Karpas-422 (cell line): ENCODE data around the gene TSPO. TPM values are rescaled to one million over a fixed set of nuclear protein-coding genes. Genes with fewer than 3 reads are reported as not detected.

Experiments used
- DNase-seq: peaks from one replicate; pipeline ENCODE4 v3.0.0-alpha.2; 2015
- H2AFZ ChIP-seq: fragments of 200-600 bp; sonication (generic); 2 replicates; pipeline ENCODE4 v1.6.1; 2014; ENCODE audit warnings: antibody characterized with exemption, low read length, mixed read lengths
- H3K27ac ChIP-seq: fragments of 200-600 bp; sonication (generic); 2 replicates; pipeline ENCODE4 v1.5.1; 2014; ENCODE audit warnings: mild to moderate bottlenecking, low read length, moderate library complexity
- H3K27me3 ChIP-seq: fragments of 200-600 bp; sonication (generic); 2 replicates; pipeline ENCODE4 v1.6.1; 2014; ENCODE audit warnings: low read length, mixed read lengths
- H3K36me3 ChIP-seq: fragments of 200-600 bp; sonication (generic); 2 replicates; pipeline ENCODE4 v1.6.1; 2014; ENCODE audit warnings: low read length, mixed read lengths; ENCODE audit not compliant: insufficient read depth
- H3K4me1 ChIP-seq: fragments of 200-600 bp; sonication (generic); 2 replicates; pipeline ENCODE4 v1.6.1; 2014; ENCODE audit warnings: mild to moderate bottlenecking, low read length, mixed read lengths
- H3K4me2 ChIP-seq: fragments of 200-600 bp; sonication (generic); 2 replicates; pipeline ENCODE4 v1.6.1; 2014; ENCODE audit warnings: low read length, low read depth, mild to moderate bottlenecking; ENCODE audit not compliant: poor library complexity, severe bottlenecking
- H3K4me3 ChIP-seq: fragments of 200-600 bp; sonication (generic); 2 replicates; pipeline ENCODE4 v1.5.1; 2014; ENCODE audit warnings: mild to moderate bottlenecking, antibody characterized with exemption, low read length, mixed read lengths
- H3K79me2 ChIP-seq: fragments of 200-600 bp; sonication (generic); 2 replicates; pipeline ENCODE4 v1.6.1; 2014; ENCODE audit warnings: mild to moderate bottlenecking, low read length, mixed read lengths
- H3K9ac ChIP-seq: fragments of 200-600 bp; sonication (generic); 2 replicates; pipeline ENCODE4 v1.6.0; 2014; ENCODE audit warnings: low read length
- H3K9me2 ChIP-seq: fragments of 200-600 bp; sonication (generic), shearing (Covaris generic); replicated peaks from 2 replicates; pipeline ENCODE4 v1.6.0; 2014; ENCODE audit warnings: mild to moderate bottlenecking, low read length, moderate library complexity; ENCODE audit not compliant: insufficient read depth
- H3K9me3 ChIP-seq: fragments of 300-700, 200-600 bp; sonication (generic); 2 replicates; pipeline ENCODE4 v1.6.1; 2014; ENCODE audit warnings: low read length, mixed read lengths
- H4K20me1 ChIP-seq: fragments of 200-600 bp; sonication (generic); 2 replicates; pipeline ENCODE4 v1.6.1; 2014; ENCODE audit warnings: mild to moderate bottlenecking, antibody characterized with exemption, low read length, low read depth; ENCODE audit not compliant: insufficient read depth
- total RNA-seq: library from RNA; depleted of rRNA; stranded (reverse); fragments of >200 nt; shearing (Covaris generic); gene quantifications from 2 replicates; pipeline ENCODE4 v1.2.3, GENCODE V29; 2014; ENCODE audit warnings: low replicate concordance

TSPO gene
- total RNA-seq, 1 experiment from 2014 or later, result 3.8 TPM

DNA sequence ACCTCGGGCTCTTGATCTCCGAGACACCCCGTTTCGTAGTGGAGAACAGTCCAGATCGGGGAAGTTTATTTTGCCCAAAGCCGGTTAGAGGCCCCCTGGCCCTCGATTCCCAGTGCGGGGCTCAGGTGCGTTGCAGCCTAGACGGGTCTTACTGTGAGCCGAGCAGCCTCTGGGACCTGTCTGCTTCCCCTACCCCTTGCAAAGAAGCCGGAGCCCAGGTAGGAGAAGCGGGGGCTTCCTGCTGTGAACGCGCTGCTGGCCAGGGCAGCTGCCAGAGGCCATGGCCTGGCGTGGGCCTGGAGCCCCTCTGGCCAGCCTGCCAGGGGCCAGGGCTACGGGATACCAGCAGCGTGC is 621 bp downstream of the TSPO start:
- peaks cover 3% of the 10 kb centered on the region for H3K4me1 ChIP-seq

GRCh38 chr22:43152357-43153071 is 1.2 kb downstream of the TSPO start:
- Histone ChIP-seq H3K9ac (no peak overlapping the region), H3K9me2 (no peaks in the 10 kb centered on the region), H3K4me1 (no peaks in the 10 kb centered on the region), H3K9me3 (no peaks in the 10 kb centered on the region), H3K79me2 (no peaks in the 10 kb centered on the region), H2AFZ (no peak overlapping the region), H3K36me3 (no peaks in the 10 kb centered on the region), H4K20me1 (no peaks in the 10 kb centered on the region), H3K4me3 (no peak overlapping the region), H3K27me3 (no peaks in the 10 kb centered on the region), H3K27ac (no peak overlapping the region), H3K4me2 (no peak overlapping the region)
- no peak for DNase-seq

More for the DNA sequence above, 621 bp downstream of the TSPO start:
- no peak overlapping the region for H3K4me2 ChIP-seq
- no peaks in the 10 kb centered on the region for H4K20me1 ChIP-seq
- no peak overlapping the region for H3K9ac ChIP-seq
- H3K9me2 ChIP-seq, result no peaks in the 10 kb centered on the region
- no peaks in the 10 kb centered on the region for H3K27me3 ChIP-seq
- H3K9me3 ChIP-seq, result no peaks in the 10 kb centered on the region
- H3K36me3 ChIP-seq, result no peaks in the 10 kb centered on the region
- H3K27ac ChIP-seq, result no peak overlapping the region
- no peak for DNase-seq
- H2AFZ ChIP-seq, result no peak overlapping the region
- no peak overlapping the region for H3K4me3 ChIP-seq
- H3K79me2 ChIP-seq, result no peaks in the 10 kb centered on the region

GRCh38 chr22:43153899-43154298 is 2.5 kb downstream of the TSPO start:
- DNase-seq, result no peak
- H3K9me2 ChIP-seq, result no peaks in the 10 kb centered on the region
- no peaks in the 10 kb centered on the region for H3K9me3 ChIP-seq
- no peak overlapping the region for H3K4me3 ChIP-seq
- no peaks in the 10 kb centered on the region for H3K4me1 ChIP-seq
- H4K20me1 ChIP-seq, result no peaks in the 10 kb centered on the region
- no peak overlapping the region for H2AFZ ChIP-seq
- H3K27ac ChIP-seq, result no peak overlapping the region
- H3K9ac ChIP-seq, result no peak overlapping the region
- no peak overlapping the region for H3K4me2 ChIP-seq
- H3K27me3 ChIP-seq, result no peaks in the 10 kb centered on the region
- no peaks in the 10 kb centered on the region for H3K79me2 ChIP-seq
- no peaks in the 10 kb centered on the region for H3K36me3 ChIP-seq

GRCh38 chr22:43154887-43155536 is 3.7 kb downstream of the TSPO start:
- Histone ChIP-seq H2AFZ (no peak overlapping the region), H3K27me3 (no peaks in the 10 kb centered on the region), H4K20me1 (no peaks in the 10 kb centered on the region), H3K27ac (no peak overlapping the region), H3K9ac (no peak overlapping the region), H3K4me3 (no peak overlapping the region), H3K4me2 (no peak overlapping the region), H3K79me2 (no peaks in the 10 kb centered on the region), H3K9me2 (no peaks in the 10 kb centered on the region), H3K9me3 (no peaks in the 10 kb centered on the region), H3K36me3 (no peaks in the 10 kb centered on the region), H3K4me1 (no peaks in the 10 kb centered on the region)
- no peak for DNase-seq

- Histone ChIP-seq H3K4me1 (no peaks in the 10 kb centered on the region), H3K9ac (no peak overlapping the region), H3K79me2 (no peaks in the 10 kb centered on the region), H3K9me2 (no peaks in the 10 kb centered on the region), H3K27ac (no peak overlapping the region), H3K36me3 (no peaks in the 10 kb centered on the region), H2AFZ (no peak overlapping the region), H4K20me1 (no peaks in the 10 kb centered on the region), H3K4me2 (no peak overlapping the region), H3K27me3 (no peaks in the 10 kb centered on the region), H3K9me3 (no peaks in the 10 kb centered on the region), H3K4me3 (no peak overlapping the region)
- no peak for DNase-seq
Observed at GRCh38 chr22:43155789-43156188, 4.4 kb downstream of the TSPO start.

DNA sequence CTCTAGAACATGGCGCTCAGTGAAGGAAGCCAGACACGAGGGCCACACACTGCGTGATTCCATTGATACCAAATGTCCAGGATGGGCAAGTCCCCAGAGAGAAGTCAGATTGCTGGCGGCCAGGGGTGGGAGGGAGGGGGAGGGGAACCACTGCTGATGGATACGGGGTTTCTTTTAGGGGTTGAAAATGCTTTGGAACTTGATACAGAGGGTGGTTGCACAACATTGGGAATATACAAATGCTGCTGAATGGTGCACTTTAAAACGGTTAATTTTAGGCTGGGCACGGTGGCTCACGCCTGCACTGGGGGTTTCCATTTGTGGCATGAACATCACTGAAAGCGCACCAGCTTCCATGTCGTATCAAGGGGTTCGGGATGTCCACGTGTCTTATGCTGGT is 5.1 kb downstream of the TSPO start:
- Histone ChIP-seq H3K27ac (no peak overlapping the region), H3K9me3 (no peaks in the 10 kb centered on the region), H2AFZ (no peak overlapping the region), H3K4me1 (no peaks in the 10 kb centered on the region), H3K9me2 (no peaks in the 10 kb centered on the region), H3K27me3 (no peaks in the 10 kb centered on the region), H4K20me1 (no peaks in the 10 kb centered on the region), H3K79me2 (no peaks in the 10 kb centered on the region), H3K4me3 (no peak overlapping the region), H3K9ac (no peak overlapping the region), H3K4me2 (no peak overlapping the region), H3K36me3 (no peaks in the 10 kb centered on the region)
- DNase-seq, result no peak

DNA sequence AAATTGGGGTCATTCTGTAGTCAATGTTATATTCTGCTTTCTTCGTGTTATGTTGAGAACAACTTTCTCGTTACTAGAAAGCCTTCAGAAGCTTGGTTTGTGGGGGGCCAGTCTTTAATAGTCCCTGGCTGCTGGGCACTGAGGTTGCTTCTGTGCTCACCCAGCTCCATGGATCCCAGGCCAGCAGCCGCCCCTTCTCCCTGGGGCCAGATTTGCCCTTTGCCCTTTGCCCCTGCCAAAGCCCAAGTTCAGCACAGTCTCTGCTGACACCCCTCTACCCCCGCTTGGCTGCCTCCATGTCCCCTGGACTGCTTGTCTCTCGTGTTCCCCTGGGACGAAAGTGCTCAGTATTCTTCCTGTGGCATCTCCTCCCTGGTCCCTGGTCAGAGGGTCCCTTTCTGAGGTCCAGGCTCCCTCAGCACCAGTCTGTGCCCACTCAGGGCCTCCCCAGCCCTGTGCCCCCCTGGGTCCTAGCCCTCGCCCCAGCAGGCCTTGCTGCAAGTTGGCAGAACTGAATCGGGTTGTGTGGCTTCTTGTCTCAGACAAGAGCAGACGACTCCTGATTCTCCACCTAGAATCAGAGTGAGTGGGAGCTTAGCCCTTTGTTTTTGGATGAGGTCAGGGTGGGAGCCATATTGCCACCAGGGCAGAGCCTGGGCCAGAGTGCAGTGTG is 6.7 kb downstream of the TSPO start:
- Histone ChIP-seq H4K20me1 (no peaks in the 10 kb centered on the region), H3K36me3 (no peaks in the 10 kb centered on the region), H2AFZ (no peak overlapping the region), H3K27me3 (no peaks in the 10 kb centered on the region), H3K79me2 (no peaks in the 10 kb centered on the region), H3K27ac (no peak overlapping the region), H3K4me1 (no peaks in the 10 kb centered on the region), H3K4me3 (no peak overlapping the region), H3K9me3 (no peaks in the 10 kb centered on the region), H3K9me2 (no peaks in the 10 kb centered on the region), H3K4me2 (no peak overlapping the region), H3K9ac (no peak overlapping the region)
- no peak for DNase-seq

GRCh38 chr22:43158778-43159483 is 7.6 kb downstream of the TSPO start:
- DNase-seq, result no peak
- H3K9ac ChIP-seq, result no peak overlapping the region
- H3K9me2 ChIP-seq, result no peaks in the 10 kb centered on the region
- H3K27ac ChIP-seq, result no peak overlapping the region
- no peaks in the 10 kb centered on the region for H3K4me1 ChIP-seq
- no peaks in the 10 kb centered on the region for H4K20me1 ChIP-seq
- no peaks in the 10 kb centered on the region for H3K36me3 ChIP-seq
- no peak overlapping the region for H3K4me3 ChIP-seq
- H3K4me2 ChIP-seq, result no peak overlapping the region
- H3K9me3 ChIP-seq, result no peaks in the 10 kb centered on the region
- no peak overlapping the region for H2AFZ ChIP-seq
- H3K27me3 ChIP-seq, result no peaks in the 10 kb centered on the region
- no peaks in the 10 kb centered on the region for H3K79me2 ChIP-seq
